Muscle of back (tissue), 11 donors: ENCODE results near the gene CPNE2. TPM values are rescaled to one million over a fixed set of nuclear protein-coding genes. Genes with fewer than 3 reads are reported as not detected.
"Not testable (repeated sequence)": the region's sequence is repeated elsewhere in the genome, so short reads cannot be mapped to it uniquely, and the experiment has no call there.

Source experiments
- DNase-seq, 3 donors: peaks; one replicate each; pipeline versions ENCODE4 v3.0.0 to v3.0.0-alpha.2; 2013
- polyA plus RNA-seq, 10 donors: library from polyadenylated mRNA; unstranded; fragments of 120-200 nt; gene quantifications; one replicate each; pipeline ENCODE4 v1.2.1, GENCODE V29; 2013; ENCODE audit not compliant: insufficient read length in 10 of 10

CPNE2 gene
- polyA plus RNA-seq, 10 donors = 24.0 to 35.2 (median 25.8) TPM

- DNase-seq = no peak
These were observed 3.8 kb downstream of the CPNE2 start for GRCh38 chr16:57096192-57096591.

DNA sequence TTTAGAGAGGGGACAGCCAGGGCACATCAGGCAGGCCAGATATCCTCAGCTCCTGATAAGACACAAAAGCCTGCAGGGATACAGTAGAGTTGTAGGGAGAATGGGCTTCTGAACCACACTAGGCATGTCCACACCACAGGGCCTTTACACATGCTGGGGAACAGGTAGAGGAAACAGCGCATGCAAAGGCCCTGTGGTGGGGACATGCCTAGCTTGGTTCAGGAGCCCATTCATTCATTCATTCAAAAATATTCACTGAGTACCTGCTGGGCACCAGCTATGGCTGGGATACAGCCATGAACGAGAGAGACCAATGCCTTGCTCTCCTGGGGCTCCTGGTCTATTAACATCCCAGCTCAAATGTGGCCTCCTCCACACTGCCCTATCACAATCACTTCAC lies 4.4 kb downstream of the CPNE2 start:
- DNase-seq = no peak

- no peak for DNase-seq
These were observed 5.9 kb downstream of the CPNE2 start for GRCh38 chr16:57098188-57098841.

DNA sequence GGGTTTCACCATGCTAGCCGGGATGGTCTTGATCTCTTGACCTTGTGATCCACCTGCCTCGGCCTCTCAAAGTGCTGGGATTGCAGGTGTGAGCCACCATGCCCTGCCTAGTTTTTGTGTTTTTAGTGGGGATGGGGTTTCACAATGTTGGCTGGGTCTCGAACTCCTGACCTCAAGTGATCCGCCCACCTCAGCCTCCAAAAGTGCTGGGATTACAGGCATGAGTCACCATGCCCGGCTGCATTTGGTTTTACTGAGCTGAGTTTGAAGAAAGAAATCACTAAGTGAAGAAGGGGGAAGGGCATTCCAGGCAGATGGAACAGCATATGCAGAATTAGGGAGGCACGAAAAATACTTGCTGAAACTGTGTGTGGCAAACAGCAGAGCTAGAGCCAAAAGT lies 7.6 kb downstream of the CPNE2 start:
- DNase-seq = not testable (repeated sequence)

DNA sequence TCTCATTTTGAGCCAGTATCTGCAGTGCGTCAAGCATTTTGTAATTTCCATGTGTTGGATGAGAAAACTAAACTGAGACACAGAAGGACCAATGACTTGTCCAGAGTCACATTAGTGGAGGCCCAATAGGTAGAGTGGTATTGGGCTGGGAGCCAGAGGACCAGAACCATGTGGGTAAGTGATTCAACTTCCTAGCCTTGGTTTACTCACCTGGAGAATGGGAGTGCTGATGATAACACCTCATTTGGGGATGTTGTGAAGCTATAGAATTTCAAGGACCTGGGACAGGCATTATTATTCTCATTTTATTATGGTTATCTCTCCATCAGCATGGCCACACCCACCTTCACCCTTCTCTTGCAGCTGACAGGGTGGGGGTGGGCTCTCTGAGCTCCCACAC lies 8.1 kb downstream of the CPNE2 start:
- DNase-seq = no peak

GRCh38 chr16:57102888-57103851 lies 10.8 kb downstream of the CPNE2 start:
- no peak for DNase-seq

GRCh38 chr16:57104706-57105105 lies 12.3 kb downstream of the CPNE2 start:
- no peak for DNase-seq

DNA sequence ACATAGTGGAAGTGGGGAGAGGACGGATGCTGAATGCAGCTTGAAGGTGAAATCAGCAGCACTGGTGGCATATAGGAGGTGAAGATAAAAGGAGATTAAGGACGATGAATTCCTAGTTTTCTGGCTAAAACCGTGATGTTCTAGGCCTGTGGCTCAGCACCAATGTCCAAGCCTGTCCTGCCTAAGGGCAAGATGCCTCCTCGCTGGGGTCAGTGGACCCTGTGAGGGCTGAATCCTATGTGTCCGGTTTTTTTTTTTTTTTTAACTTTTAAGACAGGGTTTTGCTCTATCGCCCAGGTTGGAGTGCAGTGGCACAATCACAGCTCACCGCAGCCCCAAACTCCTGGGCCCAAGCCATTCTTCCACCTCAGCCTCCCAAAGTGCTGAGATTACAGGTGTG lies 12.8 kb downstream of the CPNE2 start:
- DNase-seq = no peak

GRCh38 chr16:57106767-57107166 lies 14.4 kb downstream of the CPNE2 start:
- DNase-seq = no peak

- DNase-seq = no peak
These were observed 15.0 kb downstream of the CPNE2 start for GRCh38 chr16:57107321-57107922.

- DNase-seq = no peak
These were observed 16.0 kb downstream of the CPNE2 start for GRCh38 chr16:57108432-57108831.

DNA sequence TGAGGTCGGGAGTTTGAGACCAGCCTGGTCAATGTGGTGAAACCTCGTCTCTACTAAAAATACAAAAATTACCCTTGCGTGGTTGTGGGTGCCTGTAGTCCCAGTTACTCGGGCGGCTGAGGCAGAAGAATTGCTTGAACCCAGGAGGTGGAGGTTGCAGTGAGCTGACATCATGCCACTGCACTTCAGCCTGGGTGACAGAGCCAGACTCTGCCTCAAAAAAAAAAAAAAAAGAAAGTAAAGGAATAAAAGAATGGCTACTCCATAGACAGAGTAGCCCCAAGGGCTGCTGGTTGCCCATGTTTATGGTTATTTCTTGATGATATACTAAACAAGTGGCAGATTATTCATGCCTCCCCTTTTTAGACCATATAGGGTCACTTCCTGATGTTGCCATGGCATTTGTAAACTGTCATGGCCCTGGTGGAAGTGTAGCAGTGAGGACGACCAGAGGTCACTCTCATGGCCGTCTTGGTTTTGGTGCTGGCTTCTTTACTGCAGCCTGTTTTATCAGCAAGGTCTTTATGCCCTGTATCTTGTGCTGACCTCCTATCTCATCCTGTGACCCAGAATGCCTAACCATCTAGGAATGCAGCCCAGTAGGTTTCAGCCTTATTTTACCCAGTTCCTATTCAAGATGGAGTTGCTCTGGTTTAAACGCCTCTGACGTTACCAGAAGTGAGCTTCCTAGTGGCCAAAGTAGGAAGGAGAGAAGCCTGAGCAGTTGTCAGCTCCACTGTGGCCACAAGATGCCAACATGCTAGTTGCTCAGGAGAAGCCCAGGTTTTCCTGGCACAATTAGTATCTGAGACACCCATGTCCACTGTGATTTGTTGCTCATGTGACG lies 17.1 kb downstream of the CPNE2 start:
- not testable (repeated sequence) for DNase-seq

DNA sequence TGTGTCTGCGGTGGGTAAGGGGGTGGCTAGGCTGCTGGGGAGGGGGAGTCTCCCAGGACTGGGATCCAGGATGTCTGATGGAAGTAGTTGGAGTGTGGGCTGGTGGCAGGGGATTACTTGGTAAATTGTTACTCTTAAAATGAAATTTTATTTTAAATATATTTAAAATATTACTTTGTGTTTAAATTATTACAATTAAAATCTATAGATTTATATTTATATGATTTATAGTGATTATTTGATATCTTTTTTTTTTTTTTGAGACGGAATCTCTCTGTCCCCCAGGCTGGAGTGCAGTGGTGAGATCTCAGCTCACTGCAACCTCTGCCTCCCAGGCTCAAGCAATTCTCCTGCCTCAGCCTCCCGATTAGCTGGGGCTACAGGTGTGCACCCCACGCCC lies 18.6 kb downstream of the CPNE2 start:
- no peak for DNase-seq

GRCh38 chr16:57111420-57111819 lies 19.0 kb downstream of the CPNE2 start:
- DNase-seq = no peak

DNA sequence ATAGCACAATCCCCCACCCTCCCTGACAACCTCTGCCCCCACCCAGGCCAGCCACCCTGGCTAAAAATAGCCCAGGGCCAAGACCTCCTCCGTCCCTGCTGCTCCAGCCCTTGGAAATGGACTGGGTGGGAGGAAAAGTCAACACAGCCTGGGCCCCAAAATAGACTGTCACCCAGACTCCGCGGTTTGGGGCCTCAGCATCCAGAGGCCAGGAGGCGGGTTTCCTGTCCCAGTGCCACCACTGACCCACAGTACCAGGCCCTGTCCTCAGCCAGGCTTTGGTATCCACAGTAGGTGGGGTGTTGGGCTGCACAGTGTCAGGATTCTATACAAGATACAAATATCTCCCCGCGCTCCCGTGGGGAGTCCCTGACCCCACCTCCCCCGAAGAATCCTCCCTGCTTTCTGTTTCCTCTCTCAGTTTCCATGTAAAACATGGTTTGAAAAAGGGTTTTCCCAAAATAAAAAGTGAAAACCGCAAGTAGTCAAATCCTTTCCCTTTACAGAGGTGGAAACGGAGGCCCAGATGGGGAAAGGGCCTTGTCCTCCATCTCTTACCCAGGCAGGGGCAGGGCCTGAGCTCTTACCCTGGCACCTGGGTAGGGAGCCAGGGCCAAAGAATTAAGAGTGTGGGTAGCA lies 20.1 kb downstream of the CPNE2 start:
- DNase-seq = no peak

DNA sequence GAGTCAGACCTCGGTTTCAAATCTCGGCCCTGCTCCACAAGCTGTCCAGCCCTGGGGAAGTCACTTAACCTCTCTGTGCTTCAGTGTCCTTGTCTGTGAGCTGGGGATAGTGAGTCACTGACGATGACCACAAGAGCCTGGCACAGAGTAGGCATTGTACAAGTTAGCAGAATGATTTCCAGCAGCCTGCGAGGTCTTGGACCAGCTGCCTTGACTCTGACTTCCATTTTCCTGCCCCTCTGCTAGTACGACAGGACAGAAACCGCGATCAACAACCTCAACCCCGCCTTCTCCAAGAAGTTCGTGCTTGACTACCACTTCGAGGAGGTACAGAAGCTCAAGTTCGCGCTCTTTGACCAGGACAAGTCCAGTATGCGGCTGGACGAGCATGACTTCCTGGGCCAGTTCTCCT lies 20.7 kb downstream of the CPNE2 start:
- DNase-seq = no peak

- no peak for DNase-seq
These were observed 21.3 kb downstream of the CPNE2 start for GRCh38 chr16:57113664-57114063.

DNA sequence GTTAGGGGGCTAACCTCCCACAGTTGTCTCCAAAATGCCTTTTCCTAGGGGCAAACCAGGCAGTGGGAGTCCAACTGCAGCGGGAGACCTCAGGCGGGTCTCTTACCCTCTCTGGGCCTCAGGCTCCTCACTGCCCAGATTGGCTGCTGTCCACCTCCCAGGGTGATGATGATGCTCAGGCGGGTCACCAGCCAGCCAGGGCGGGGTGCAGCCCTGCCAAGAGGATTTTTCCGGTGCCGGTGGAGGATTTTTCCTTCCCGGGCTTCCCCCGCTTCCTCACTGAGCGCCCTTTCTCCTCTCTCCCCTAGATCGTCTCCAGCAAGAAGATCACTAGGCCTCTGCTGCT lies 22.8 kb downstream of the CPNE2 start:
- no peak for DNase-seq

GRCh38 chr16:57115514-57116182 lies 23.3 kb downstream of the CPNE2 start:
- peak; percentile 50 to 85 (median 55) for DNase-seq

GRCh38 chr16:57118461-57119084 lies 26.2 kb downstream of the CPNE2 start:
- DNase-seq = no peak
